Heart left ventricle (tissue), 16 donors: Measurements from ENCODE around the gene MNAT1. TPM values are rescaled to one million over a fixed set of nuclear protein-coding genes. Genes with fewer than 3 reads are reported as not detected.
"Not testable (repeated sequence)": the region's sequence is repeated elsewhere in the genome, so short reads cannot be mapped to it uniquely, and the experiment has no call there.

ENCODE experiments used
- ATAC-seq, 4 donors: fragments of 200-7000 bp; cut with Tn5 transposase; one replicate each; pipeline ENCODE4 v1.9.1; 2020 to 2022; ENCODE audit warnings: moderate library complexity in 4 of 4, mild to moderate bottlenecking in 3 of 4, moderate number of reproducible peaks in 1 of 4
- DNase-seq, 5 donors: peaks; one replicate each; pipeline ENCODE4 v3.0.0-alpha.2; 2020
- H3K27ac ChIP-seq, 12 donors: fragments of 200-600 bp; sonication (generic) in 4 of 12; one replicate each; pipeline versions ENCODE4 v1.5.0 to v1.8.0; 2016 to 2022; ENCODE audit warnings: mild to moderate bottlenecking in 2 of 12
- H3K27me3 ChIP-seq, 9 donors: fragments of 200-600 bp; sonication (generic) in 2 of 9; one replicate each; pipeline versions ENCODE4 v1.5.1 to v1.8.0; 2016 to 2022; ENCODE audit warnings: mild to moderate bottlenecking in 3 of 9
- H3K36me3 ChIP-seq, 9 donors: fragments of 200-600 bp; sonication (generic) in 2 of 9; one replicate each; pipeline versions ENCODE4 v1.5.0 to v1.8.0; 2018 to 2022; ENCODE audit warnings: mild to moderate bottlenecking in 2 of 9
- H3K4me1 ChIP-seq, 12 donors: fragments of 200-600 bp; sonication (generic) in 4 of 12; one replicate each; pipeline versions ENCODE4 v1.5.0 to v1.8.0; 2016 to 2022; ENCODE audit warnings: mild to moderate bottlenecking in 3 of 12
- H3K4me3 ChIP-seq, 12 donors: fragments of 200-600 bp; sonication (generic) in 4 of 12; one replicate each; pipeline versions ENCODE4 v1.5.0 to v1.8.0; 2017 to 2022; ENCODE audit warnings: mild to moderate bottlenecking in 9 of 12, moderate library complexity in 4 of 12
- H3K9me3 ChIP-seq, 12 donors: fragments of 200-600 bp; sonication (generic) in 4 of 12; one replicate each; pipeline versions ENCODE4 v1.5.0 to v1.8.0; 2016 to 2022; ENCODE audit warnings: mild to moderate bottlenecking in 1 of 12
- CTCF ChIP-seq, 12 donors: fragments of 200-600 bp; sonication (generic) in 4 of 12; IDR thresholded peaks; one replicate each; pipeline versions ENCODE4 v1.5.0 to v1.8.0; 2018 to 2022; ENCODE audit warnings: antibody characterized with exemption in 12 of 12, mild to moderate bottlenecking in 5 of 12
- POLR2A ChIP-seq, 2 donors: fragments of 450-650 bp; IDR thresholded peaks; one replicate each; pipeline ENCODE4 v1.6.1; 2017; ENCODE audit warnings: antibody characterized with exemption in 2 of 2, mild to moderate bottlenecking in 2 of 2, moderate library complexity in 2 of 2
- WGBS, 4 donors: extraction: QIAGEN DNeasy Blood & Tissue Kit in 2 of 4; methylation state at CpG; one replicate each; pipeline versions ENCODE4 v1.1.5 to v1.1.7; 2013 to 2018; 5-methylcytosine and 5-hydroxymethylcytosine counted together
- intact Hi-C, 10 donors: fragments of 100-400 bp; cut with DNase I; formaldehyde crosslinking; loops; one replicate each; pipeline versions ENCODE4 v1.11.1 to v1.14.2; 2022
- polyA plus RNA-seq, 2 donors: library from polyadenylated mRNA; stranded (reverse); fragments of 200-250 nt; gene quantifications; one replicate each; pipeline ENCODE4 v1.2.3, GENCODE V29; 2013
- total RNA-seq, 9 donors: library from RNA; depleted of rRNA in 2 of 9; stranded (reverse); fragments of >200 nt in 2 of 9; fragmentation: NEBNext Ultra II Directional in 3 of 9; extraction: Animal tissue kit (Norgen Biotek cat#: 25700) in 3 of 9; gene quantifications; one replicate each; pipeline versions ENCODE4 v1.1.0 to v1.2.4, GENCODE V29; 2016 to 2023
- donor health status: ischemic (EF 13 %, LVEDD 7.1; RV severe dilation, severe dysfunction).
- donor health status: healthy with polysubstance abuse.
- donor health status: DM: no; HTN: yes; CAD: no.
- donor health status: DM: no; HTN: no; CAD: no.
- donor health status: ischemic (EF 25% LVEDD 6.9; RV normal size, moderate dysfunction).
- donor health status: ischemic (EF 25% LVEDD 5.7; RV mildly dilated, moderate dysfunction).
- donor health status: healthy.
- donor health status: DM: yes; HTN: yes; CAD: no.
- donor health status: ischemic (EF 35%, LVEDD 5.7; RV mildly dilated, moderate dysfunction).
- donor health status: nonischemic (EF 11% LVEDD 7.7; RV severe dilation, severe dysfunction).
- donor health status: DM: yes; HTN: yes; CAD: no.
- donor health status: PGD.
- donor health status: ischemic (EF 29% LVEDD 5.4; RV normal size, mild dysfunction).
- donor health status: nonischemic (EF 23%, LVEDD 6.1; RV moderate dilation, normal function).

Gene MNAT1
- total and polyA plus RNA-seq, 11 donors: 18.9 to 32.6 (median 27.0) TPM

GRCh38 chr14:60773558-60773957 lies 39.0 kb downstream of the MNAT1 start:
- Histone ChIP-seq H3K4me1 (peaks cover 0 to 21% (median 4%) of the 10 kb centered on the region in 12 donors), H3K27me3 (no peaks in the 10 kb centered on the region), H3K36me3 (no peaks in the 10 kb centered on the region), H3K4me3 (no peak overlapping the region), H3K27ac (no peak overlapping the region), H3K9me3 (no peaks in the 10 kb centered on the region)
- DNase-seq (no peak), ATAC-seq (no peak)
- intact Hi-C loops: no loop called here
- TF ChIP-seq POLR2A (IDR thresholded peaks at IDR 0.05) (no peak), CTCF (IDR thresholded peaks at IDR 0.05) (no peak)

GRCh38 chr14:60775296-60775695 lies 40.7 kb downstream of the MNAT1 start:
- Histone ChIP-seq H3K36me3 (no peaks in the 10 kb centered on the region), H3K4me1 (peaks cover 0 to 21% (median 4%) of the 10 kb centered on the region in 12 donors), H3K9me3 (no peaks in the 10 kb centered on the region), H3K27ac (no peak overlapping the region), H3K4me3 (no peak overlapping the region), H3K27me3 (no peaks in the 10 kb centered on the region)
- ATAC-seq: no peak
- TF ChIP-seq CTCF (IDR thresholded peaks at IDR 0.05): no peak
- no peak for TF ChIP-seq POLR2A (IDR thresholded peaks at IDR 0.05)
- intact Hi-C loops: no loop called here
- DNase-seq: no peak

GRCh38 chr14:60777856-60778578 lies 43.5 kb downstream of the MNAT1 start:
- TF ChIP-seq POLR2A (IDR thresholded peaks at IDR 0.05): no peak
- no peak for TF ChIP-seq CTCF (IDR thresholded peaks at IDR 0.05)
- peaks cover 0 to 21% (median 4%) of the 10 kb centered on the region in 12 donors for H3K4me1 ChIP-seq
- no peak overlapping the region for H3K27ac ChIP-seq
- no peaks in the 10 kb centered on the region for H3K27me3 ChIP-seq
- no peaks in the 10 kb centered on the region for H3K36me3 ChIP-seq
- intact Hi-C loops: no loop called here
- DNase-seq: no peak
- ATAC-seq: peak; percentile 32 to 56 (median 50)
- H3K9me3 ChIP-seq: no peaks in the 10 kb centered on the region
- H3K4me3 ChIP-seq: no peak overlapping the region

GRCh38 chr14:60779745-60780514 lies 45.4 kb downstream of the MNAT1 start:
- DNase-seq, H3K4me3 ChIP-seq, H3K27ac ChIP-seq, intact Hi-C loops, H3K36me3 ChIP-seq, H3K9me3 ChIP-seq, ATAC-seq, H3K27me3 ChIP-seq: not testable (repeated sequence)
- H3K4me1 ChIP-seq: peaks cover 0 to 13% (median 4%) of the 10 kb centered on the region in 12 donors
- WGBS, 4 donors: 93 to 95% (median 94%) methylated on average over 18 of the region's 18 CpGs

- intact Hi-C loops, H3K27me3 ChIP-seq, H3K27ac ChIP-seq, H3K9me3 ChIP-seq, DNase-seq, H3K4me3 ChIP-seq, H3K36me3 ChIP-seq, ATAC-seq: not testable (repeated sequence)
- H3K4me1 ChIP-seq: peaks cover 0 to 13% (median 4%) of the 10 kb centered on the region in 12 donors
These were observed 46.0 kb downstream of the MNAT1 start for GRCh38 chr14:60780558-60780957.
